ENCODE measurements around the gene LHFPL5. TPM values are rescaled to one million over a fixed set of nuclear protein-coding genes. Genes with fewer than 3 reads are reported as not detected.

Gene LHFPL5
- total RNA-seq, 2 donors from 2014 or later = not detected

- no peak overlapping the region for H3K27ac Mint-ChIP-seq
- H3K4me3 Mint-ChIP-seq = peak overlapping the region; percentile 56
- H3K9me3 Mint-ChIP-seq = no peaks in the 10 kb centered on the region
- H3K27ac ChIP-seq (ENCODE audit: low read depth, low read length) = no peak overlapping the region
- H3K4me1 Mint-ChIP-seq = no peaks in the 10 kb centered on the region
- no peaks in the 10 kb centered on the region for H3K36me3 Mint-ChIP-seq (ENCODE audit: low read depth)
- no peaks in the 10 kb centered on the region for H3K36me3 ChIP-seq (ENCODE audit: control insufficient read depth, insufficient read depth, low read length)
- H3K4me3 ChIP-seq (ENCODE audit: low read length) = no peak overlapping the region
- TF ChIP-seq, protein P1, sequence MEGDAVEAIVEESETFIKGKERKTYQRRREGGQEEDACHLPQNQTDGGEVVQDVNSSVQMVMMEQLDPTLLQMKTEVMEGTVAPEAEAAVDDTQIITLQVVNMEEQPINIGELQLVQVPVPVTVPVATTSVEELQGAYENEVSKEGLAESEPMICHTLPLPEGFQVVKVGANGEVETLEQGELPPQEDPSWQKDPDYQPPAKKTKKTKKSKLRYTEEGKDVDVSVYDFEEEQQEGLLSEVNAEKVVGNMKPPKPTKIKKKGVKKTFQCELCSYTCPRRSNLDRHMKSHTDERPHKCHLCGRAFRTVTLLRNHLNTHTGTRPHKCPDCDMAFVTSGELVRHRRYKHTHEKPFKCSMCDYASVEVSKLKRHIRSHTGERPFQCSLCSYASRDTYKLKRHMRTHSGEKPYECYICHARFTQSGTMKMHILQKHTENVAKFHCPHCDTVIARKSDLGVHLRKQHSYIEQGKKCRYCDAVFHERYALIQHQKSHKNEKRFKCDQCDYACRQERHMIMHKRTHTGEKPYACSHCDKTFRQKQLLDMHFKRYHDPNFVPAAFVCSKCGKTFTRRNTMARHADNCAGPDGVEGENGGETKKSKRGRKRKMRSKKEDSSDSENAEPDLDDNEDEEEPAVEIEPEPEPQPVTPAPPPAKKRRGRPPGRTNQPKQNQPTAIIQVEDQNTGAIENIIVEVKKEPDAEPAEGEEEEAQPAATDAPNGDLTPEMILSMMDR (conservative IDR thresholded peaks at IDR 0.05) = no peak
- H3K27me3 ChIP-seq (ENCODE audit: control insufficient read depth, insufficient read depth, low read length, poor library complexity, severe bottlenecking) = peaks cover 17% of the 10 kb centered on the region
- WGBS, 2 experiments (ENCODE audit: insufficient coverage in 1 of 2, insufficient read length in 1 of 2) = 82 to 100% methylated on average over 4 to 10 of the region's 10 CpGs
- no peak overlapping the region for H3K9ac ChIP-seq (ENCODE audit: extremely low read depth, low read length, poor library complexity, severe bottlenecking)
- H3K4me1 ChIP-seq (ENCODE audit: control insufficient read depth, insufficient read depth, low read length) = no peaks in the 10 kb centered on the region
- peaks cover 20% of the 10 kb centered on the region for H3K27me3 Mint-ChIP-seq (ENCODE audit: insufficient read depth)
- DNase-seq = no peak
- H3K9me3 ChIP-seq (ENCODE audit: control insufficient read depth, low read length) = no peaks in the 10 kb centered on the region
Measured at GRCh38 chr6:35777356-35778102, 27.6 kb upstream of the LHFPL5 start.

DNA sequence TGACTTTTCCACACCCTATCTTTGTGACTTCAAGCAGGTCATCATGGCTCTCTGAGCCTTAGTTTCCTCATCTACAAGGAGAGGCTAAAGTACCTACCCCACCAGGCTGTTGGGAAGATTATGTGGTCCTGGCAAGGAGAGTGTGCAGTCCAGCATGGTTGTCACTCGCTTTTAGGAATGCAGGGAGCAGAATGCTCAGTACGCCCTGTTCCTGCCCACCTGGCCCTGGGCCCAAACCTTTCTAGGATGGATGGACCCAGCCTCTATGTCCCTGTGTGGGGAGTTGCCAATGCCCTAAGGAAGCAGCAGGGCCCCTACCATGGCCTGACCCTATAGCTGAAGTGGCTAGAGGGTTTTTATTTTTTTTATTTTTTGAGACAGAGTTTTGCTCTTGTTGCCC is 26.7 kb upstream of the LHFPL5 start:
- Mint-ChIP-seq H3K27ac (no peak overlapping the region), H3K36me3 (ENCODE audit: low read depth) (no peaks in the 10 kb centered on the region), H3K9me3 (no peaks in the 10 kb centered on the region), H3K4me1 (no peaks in the 10 kb centered on the region), H3K27me3 (ENCODE audit: insufficient read depth) (peaks cover 20% of the 10 kb centered on the region), H3K4me3 (no peak overlapping the region)
- Histone ChIP-seq H3K4me1 (ENCODE audit: control insufficient read depth, insufficient read depth, low read length) (no peaks in the 10 kb centered on the region), H3K27me3 (ENCODE audit: control insufficient read depth, insufficient read depth, low read length, poor library complexity, severe bottlenecking) (peaks cover 17% of the 10 kb centered on the region), H3K27ac (ENCODE audit: low read depth, low read length) (no peak overlapping the region), H3K36me3 (ENCODE audit: control insufficient read depth, insufficient read depth, low read length) (no peaks in the 10 kb centered on the region), H3K9ac (ENCODE audit: extremely low read depth, low read length, poor library complexity, severe bottlenecking) (no peak overlapping the region), H3K9me3 (ENCODE audit: control insufficient read depth, low read length) (no peaks in the 10 kb centered on the region), H3K4me3 (ENCODE audit: low read length) (no peak overlapping the region)
- TF ChIP-seq, protein P1 (conservative IDR thresholded peaks at IDR 0.05) = no peak
- 90 to 100% methylated on average over 1 to 2 of the region's 2 CpGs for WGBS, 2 experiments (ENCODE audit: insufficient coverage in 1 of 2, insufficient read length in 1 of 2)
- no peak for DNase-seq

DNA sequence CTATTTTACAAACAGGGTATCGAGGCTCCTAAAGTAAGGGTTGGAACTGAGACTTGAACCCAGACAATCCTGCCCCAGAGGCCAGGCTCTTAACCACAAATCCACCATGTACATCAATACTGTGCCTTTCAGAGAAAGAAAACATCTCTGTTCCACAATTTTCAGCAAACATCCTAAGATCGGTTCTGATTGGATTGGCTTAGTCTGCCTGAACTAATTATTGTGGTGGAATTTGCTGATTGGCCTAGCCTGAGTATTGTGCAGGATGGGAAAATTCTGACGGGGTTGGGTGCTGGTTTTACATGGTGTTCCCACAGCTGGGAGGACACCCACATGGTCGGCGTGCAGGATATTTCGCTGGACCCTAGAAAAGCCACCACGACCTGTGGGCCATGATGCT is 24.4 kb upstream of the LHFPL5 start, which contains the start of gene CLPSL1:
CLPSL1 (plus strand) TSS at position 301 of the 400 bp plus-strand sequence; CDS start at position 393, 92 bp downstream.
- no peak within 1 kb of the TSS for H3K9ac ChIP-seq (ENCODE audit: extremely low read depth, low read length, poor library complexity, severe bottlenecking)
- H3K27me3 Mint-ChIP-seq (ENCODE audit: insufficient read depth) = peaks cover 18% of the 10 kb centered on the region
- no peak within 1 kb of the TSS for H3K4me3 ChIP-seq (ENCODE audit: low read length)
- H3K4me1 Mint-ChIP-seq = no peaks in the 10 kb centered on the region
- H3K9me3 ChIP-seq (ENCODE audit: control insufficient read depth, low read length) = no peaks in the 10 kb centered on the region
- no peak within 1 kb of the TSS for H3K27ac Mint-ChIP-seq
- DNase-seq = no peak
- no peaks in the 10 kb centered on the region for H3K36me3 ChIP-seq (ENCODE audit: control insufficient read depth, insufficient read depth, low read length)
- no peaks in the 10 kb centered on the region for H3K36me3 Mint-ChIP-seq (ENCODE audit: low read depth)
- TF ChIP-seq, protein P1 (conservative IDR thresholded peaks at IDR 0.05) = no peak
- H3K27ac ChIP-seq (ENCODE audit: low read depth, low read length) = no peak within 1 kb of the TSS
- WGBS, 2 experiments (ENCODE audit: insufficient coverage in 1 of 2, insufficient read length in 1 of 2) = 88 to 90% methylated on average over 4 to 7 of the region's 7 CpGs
- H3K27me3 ChIP-seq (ENCODE audit: control insufficient read depth, insufficient read depth, low read length, poor library complexity, severe bottlenecking) = peaks cover 15% of the 10 kb centered on the region
- H3K4me1 ChIP-seq (ENCODE audit: control insufficient read depth, insufficient read depth, low read length) = no peaks in the 10 kb centered on the region
- H3K4me3 Mint-ChIP-seq = no peak within 1 kb of the TSS
- no peaks in the 10 kb centered on the region for H3K9me3 Mint-ChIP-seq
